ENCODE results near the gene ZPBP. TPM values are rescaled to one million over a fixed set of nuclear protein-coding genes. Genes with fewer than 3 reads are reported as not detected.

The ZPBP gene
- total and polyA plus RNA-seq, 2 of the 4 experiments (the other 2 are of a cell fraction) = not detected

GRCh38 chr7:50073093-50073492, 20.0 kb downstream of the ZPBP start:
- BruUV-seq (replicated peaks) = no TSS peak

More at GRCh38 chr7:50073093-50073492, 20.0 kb downstream of the ZPBP start:
- TF ChIP-seq CHD1 (IDR thresholded peaks at IDR 0.05; ENCODE audit: low read depth, low read length) (no peak), MAZ (IDR thresholded peaks at IDR 0.05; ENCODE audit: borderline replicate concordance, low read depth, low read length) (no peak)
- dilution Hi-C loops (cut with HindIII; ENCODE audit: low sequenced_read_pairs, unreplicated experiment) (no loop called here), in situ Hi-C loops (cut with MboI; ENCODE audit: low sequenced_read_pairs) (no loop called here), intact Hi-C loops (cut with micrococcal nuclease) (no loop called here)
- Histone ChIP-seq H3K36me3 (ENCODE audit: control insufficient read depth, insufficient read depth, low read length) (no peaks in the 10 kb centered on the region), H2BK15ac (ENCODE audit: low read depth, low read length) (no peak overlapping the region), H4K5ac (ENCODE audit: low read depth, low read length) (no peak overlapping the region), H2BK20ac (ENCODE audit: low read depth, low read length) (no peak overlapping the region), H3K23ac (ENCODE audit: low read depth, low read length) (no peak overlapping the region), H4K20me1 (ENCODE audit: insufficient read depth, low read length) (no peaks in the 10 kb centered on the region), H3K27me3 (ENCODE audit: control insufficient read depth, insufficient read depth, low read length) (no peaks in the 10 kb centered on the region), H3K9me1 (ENCODE audit: insufficient read depth, low read length) (no peaks in the 10 kb centered on the region), H3K4me1 (ENCODE audit: control insufficient read depth, insufficient read depth, low read length) (no peaks in the 10 kb centered on the region), H2AFZ (replicated peaks; ENCODE audit: low read length, poor library complexity) (no peak overlapping the region), H3K27ac (ENCODE audit: insufficient read depth, low read length) (no peak overlapping the region), H3K4me2 (ENCODE audit: low read depth, low read length) (no peak overlapping the region), H2AK9ac (replicated peaks; ENCODE audit: low read depth, low read length, poor library complexity) (no peak overlapping the region), H2AK5ac (ENCODE audit: low read depth, low read length) (no peak overlapping the region), H2BK5ac (ENCODE audit: low read depth, low read length, poor library complexity, severe bottlenecking) (no peak overlapping the region), H4K91ac (ENCODE audit: insufficient read depth, low read depth, low read length) (no peak overlapping the region), H3K4ac (ENCODE audit: low read depth, low read length) (no peak overlapping the region), H3K9ac (ENCODE audit: low read depth, low read length) (no peak overlapping the region), H3K79me1 (ENCODE audit: low read depth in 1 of 2, low read length in 2 of 2) (no peaks in the 10 kb centered on the region), H3K56ac (ENCODE audit: extremely low read depth, insufficient read depth, low read length) (no peak overlapping the region), H3K9me3 (ENCODE audit: control insufficient read depth, insufficient read depth, low read length) (peaks cover 13% of the 10 kb centered on the region), H3K14ac (replicated peaks; ENCODE audit: low read depth, low read length) (no peak overlapping the region), H3K4me3 (ENCODE audit: insufficient read depth, low read depth, low read length) (no peak overlapping the region), H4K8ac (ENCODE audit: low read depth in 2 of 2, low read length in 2 of 2) (no peak overlapping the region), H3K18ac (ENCODE audit: low read depth, low read length) (no peak overlapping the region), H2BK120ac (ENCODE audit: low read depth, low read length) (no peak overlapping the region)
- no peak for DNase-seq
- POLR2A ChIA-PET (ENCODE audit: unreplicated experiment) = no interaction called here
- CTCF ChIA-PET = no interaction called here
- no peak for ATAC-seq (ENCODE audit: low read depth)

Measured in IMR-90 (cell line).